Neural cell (in vitro differentiated cells): ENCODE results near the gene BRD3OS. TPM values are rescaled to one million over a fixed set of nuclear protein-coding genes. Genes with fewer than 3 reads are reported as not detected.
A peak's percentile ranks its signal among the peaks of the same experiment; 100 is the strongest.

Experiments
- H2AFZ ChIP-seq: fragments of 200-600, 300-800 bp; sonication (generic), shearing (Covaris generic); 2 replicates; pipeline ENCODE4 v1.6.0; 2014; ENCODE audit warnings: low read depth, mild to moderate bottlenecking, antibody characterized with exemption, low read length, moderate library complexity
- H3F3A ChIP-seq: fragments of 200-600 bp; shearing (Covaris generic); 2 replicates; pipeline ENCODE4 v1.6.1; 2016; ENCODE audit warnings: mild to moderate bottlenecking, moderate library complexity, mixed read lengths, antibody characterized with exemption, low read length; ENCODE audit not compliant: insufficient read depth, poor library complexity, severe bottlenecking
- H3K27ac ChIP-seq: fragments of 200-600, 300-800 bp; sonication (generic), shearing (Covaris generic); 2 replicates; pipeline ENCODE4 v1.5.1; 2014; ENCODE audit warnings: mild to moderate bottlenecking, low read length, moderate library complexity
- H3K27me3 ChIP-seq: fragments of 300-800, 200-600 bp; sonication (generic), shearing (Covaris generic); 2 replicates; pipeline ENCODE4 v1.6.0; 2014; ENCODE audit warnings: mild to moderate bottlenecking, low read depth, low read length, moderate library complexity; ENCODE audit not compliant: insufficient read depth
- H3K36me3 ChIP-seq: fragments of 300-800, 200-600 bp; sonication (generic), shearing (Covaris generic); 2 replicates; pipeline ENCODE4 v1.5.1; 2014; ENCODE audit warnings: mild to moderate bottlenecking, antibody characterized with exemption, low read length, moderate library complexity; ENCODE audit not compliant: insufficient read depth
- H3K4me2 ChIP-seq: fragments of 300-800, 200-600 bp; sonication (generic), shearing (Covaris generic); 2 replicates; pipeline ENCODE4 v1.6.0; 2014; ENCODE audit warnings: mild to moderate bottlenecking, low read length
- H3K4me3 ChIP-seq: fragments of 300-800, 200-600 bp; sonication (generic), shearing (Covaris generic); 2 replicates; pipeline ENCODE4 v1.5.1; 2014; ENCODE audit warnings: mild to moderate bottlenecking, low read length, moderate library complexity
- H3K79me2 ChIP-seq: fragments of 200-600 bp; shearing (Covaris generic); replicated peaks from 2 replicates; pipeline ENCODE4 v1.6.0; 2014; ENCODE audit warnings: mild to moderate bottlenecking, low read length, moderate library complexity; ENCODE audit not compliant: insufficient read depth
- H3K9ac ChIP-seq: fragments of 300-800, 200-600 bp; sonication (generic), shearing (Covaris generic); 2 replicates; pipeline ENCODE4 v1.6.1; 2016; ENCODE audit warnings: mild to moderate bottlenecking, low read length, mixed read lengths
- H3K9me2 ChIP-seq: fragments of 200-600 bp; shearing (Covaris generic); 2 replicates; pipeline ENCODE4 v1.6.1; 2016; ENCODE audit warnings: mild to moderate bottlenecking, low read length, mixed read lengths; ENCODE audit not compliant: insufficient read depth
- H3K9me3 ChIP-seq: fragments of 200-600, 300-800 bp; sonication (generic), shearing (Covaris generic); 2 replicates; pipeline ENCODE4 v1.6.1; 2016; ENCODE audit warnings: mild to moderate bottlenecking, mixed run types, low read length, moderate library complexity, mixed read lengths
- H4K20me1 ChIP-seq: fragments of 200-600 bp; shearing (Covaris generic); 2 replicates; pipeline ENCODE4 v1.6.1; 2016; ENCODE audit warnings: mild to moderate bottlenecking, mixed run types; ENCODE audit not compliant: insufficient read depth
- CTCF ChIP-seq: fragments of 450-650 bp; IDR thresholded peaks from 2 replicates; pipeline ENCODE4 v1.5.1; 2014; ENCODE audit warnings: antibody characterized with exemption, mild to moderate bottlenecking, moderate library complexity; ENCODE audit not compliant: poor library complexity, severe bottlenecking
- EP300 ChIP-seq: fragments of 450-650 bp; conservative IDR thresholded peaks from 2 replicates; pipeline ENCODE4 v1.6.1; 2014; ENCODE audit warnings: antibody characterized with exemption, mild to moderate bottlenecking, moderate library complexity; ENCODE audit not compliant: poor library complexity, severe bottlenecking
- EZH2 ChIP-seq: fragments of 200-600, 300-800 bp; shearing (Covaris generic), sonication (generic); IDR thresholded peaks from 2 replicates; pipeline ENCODE4 v1.6.1; 2014; ENCODE audit warnings: antibody characterized with exemption, low read length, borderline replicate concordance, mild to moderate bottlenecking; ENCODE audit not compliant: insufficient read depth, poor library complexity, severe bottlenecking
- MXI1 ChIP-seq: fragments of 450-650 bp; conservative IDR thresholded peaks from 2 replicates; pipeline ENCODE4 v1.6.1; 2014; ENCODE audit warnings: antibody characterized with exemption, mild to moderate bottlenecking; ENCODE audit not compliant: poor library complexity, severe bottlenecking
- POLR2AphosphoS5 ChIP-seq: IDR thresholded peaks from 2 replicates; pipeline ENCODE4 v1.6.1; 2012
- RAD21 ChIP-seq: fragments of 450-650 bp; conservative IDR thresholded peaks from 2 replicates; pipeline ENCODE4 v1.6.1; 2014; ENCODE audit warnings: antibody characterized with exemption, mild to moderate bottlenecking, moderate library complexity
- REST ChIP-seq: IDR thresholded peaks from 2 replicates; pipeline ENCODE4 v1.6.1; 2012; ENCODE audit warnings: borderline replicate concordance
- SMC3 ChIP-seq: fragments of 450-650 bp; conservative IDR thresholded peaks from 2 replicates; pipeline ENCODE4 v1.6.1; 2014; ENCODE audit warnings: antibody characterized with exemption, mild to moderate bottlenecking, moderate library complexity; ENCODE audit not compliant: poor library complexity
- TAF1 ChIP-seq: IDR thresholded peaks from 2 replicates; pipeline ENCODE4 v1.6.1; 2012; ENCODE audit warnings: low read depth
- polyA plus RNA-seq: library from polyadenylated mRNA; depleted of rRNA; stranded (reverse); fragments of >200 nt; gene quantifications from 2 replicates; pipeline ENCODE4 v1.2.3, GENCODE V29; 2014

BRD3OS gene
- polyA plus RNA-seq, 1 donor from 2014 or later, result 49.5 TPM

GRCh38 chr9:133991964-133992779, 33.1 kb upstream of the BRD3OS start, which contains the start of gene VAV2:
VAV2 (minus strand) TSS chr9:133992324; CDS start chr9:133992278, 46 bp downstream.
- TF ChIP-seq REST (no peak), TAF1 (no peak), CTCF (no peak), EZH2 (no peak), POLR2AphosphoS5 (peak; percentile 37), MXI1 (peak; percentile 85), RAD21 (no peak), SMC3 (no peak), EP300 (no peak)
- H3K79me2 ChIP-seq, result peaks cover 33% of the 10 kb centered on the region
- peak within 1 kb of the TSS; percentile 77 for H3K9ac ChIP-seq
- peak within 1 kb of the TSS; percentile 91 for H3K4me3 ChIP-seq
- H3K9me2 ChIP-seq, result no peaks in the 10 kb centered on the region
- peaks cover 4% of the 10 kb centered on the region for H4K20me1 ChIP-seq
- H3K4me2 ChIP-seq, result peak within 1 kb of the TSS; percentile 85
- no peaks in the 10 kb centered on the region for H3F3A ChIP-seq
- no peaks in the 10 kb centered on the region for H3K36me3 ChIP-seq
- H3K27me3 ChIP-seq, result no peaks in the 10 kb centered on the region
- H2AFZ ChIP-seq, result peak within 1 kb of the TSS; percentile 21
- no peaks in the 10 kb centered on the region for H3K9me3 ChIP-seq
- peak within 1 kb of the TSS; percentile 69 for H3K27ac ChIP-seq

GRCh38 chr9:133992780-133993634, 32.3 kb upstream of the BRD3OS start:
- Histone ChIP-seq H3K36me3 (no peaks in the 10 kb centered on the region), H3K9me2 (no peaks in the 10 kb centered on the region), H3K4me2 (peak overlapping the region; percentile 65), H3K9me3 (no peaks in the 10 kb centered on the region), H3K79me2 (peaks cover 25% of the 10 kb centered on the region), H2AFZ (no peak overlapping the region), H3K27me3 (no peaks in the 10 kb centered on the region), H3K9ac (peak overlapping the region; percentile 77), H3K27ac (no peak overlapping the region), H3K4me3 (peak overlapping the region; percentile 73), H3F3A (no peaks in the 10 kb centered on the region), H4K20me1 (peaks cover under 1% of the 10 kb centered on the region)
- TF ChIP-seq EZH2 (no peak), CTCF (peak; percentile 58), SMC3 (peak; percentile 63), RAD21 (peak; percentile 47)
